ENCODE data around the gene SUPT5H.

Gene SUPT5H

GRCh38 chr19:39409208-39410016 is 36.0 kb upstream of the SUPT5H start:
- H3K4me1 Mint-ChIP-seq: peaks cover 60% of the 10 kb centered on the region
- no peak for TF ChIP-seq CTCF (IDR thresholded peaks at IDR 0.05)
- peaks cover 11% of the 10 kb centered on the region for H3K27me3 Mint-ChIP-seq (ENCODE audit: low read depth, poor library complexity)
- H3K4me3 Mint-ChIP-seq: peak overlapping the region; percentile 98
- H3K27ac Mint-ChIP-seq: no peak overlapping the region
- peaks cover 3% of the 10 kb centered on the region for H3K36me3 Mint-ChIP-seq (ENCODE audit: low read depth)
- no peaks in the 10 kb centered on the region for H3K9me3 Mint-ChIP-seq
- peak; percentile 66 for DNase-seq

GRCh38 chr19:39410017-39410830 is 35.2 kb upstream of the SUPT5H start:
- Mint-ChIP-seq H3K27ac (peak overlapping the region; percentile 37), H3K4me1 (peaks cover 63% of the 10 kb centered on the region), H3K36me3 (ENCODE audit: low read depth) (peaks cover 5% of the 10 kb centered on the region), H3K4me3 (peak overlapping the region; percentile 98), H3K9me3 (no peaks in the 10 kb centered on the region), H3K27me3 (ENCODE audit: low read depth, poor library complexity) (peaks cover 11% of the 10 kb centered on the region)
- DNase-seq: peak; percentile 59
- no peak for TF ChIP-seq CTCF (IDR thresholded peaks at IDR 0.05)

- no peak for DNase-seq
- Mint-ChIP-seq H3K9me3 (no peaks in the 10 kb centered on the region), H3K27me3 (ENCODE audit: low read depth, poor library complexity) (peaks cover 11% of the 10 kb centered on the region), H3K4me1 (peaks cover 67% of the 10 kb centered on the region), H3K4me3 (peak overlapping the region; percentile 98), H3K27ac (peak overlapping the region; percentile 37), H3K36me3 (ENCODE audit: low read depth) (peaks cover 5% of the 10 kb centered on the region)
- TF ChIP-seq CTCF (IDR thresholded peaks at IDR 0.05): no peak
Measured at GRCh38 chr19:39410831-39411080, 34.6 kb upstream of the SUPT5H start.

- H3K36me3 Mint-ChIP-seq (ENCODE audit: low read depth): peaks cover 5% of the 10 kb centered on the region
Measured at GRCh38 chr19:39411081-39411831, 34.1 kb upstream of the SUPT5H start.

GRCh38 chr19:39411832-39412099 is 33.6 kb upstream of the SUPT5H start:
- Mint-ChIP-seq H3K36me3 (ENCODE audit: low read depth) (peaks cover 5% of the 10 kb centered on the region), H3K4me1 (peaks cover 67% of the 10 kb centered on the region), H3K9me3 (no peaks in the 10 kb centered on the region), H3K4me3 (peak overlapping the region; percentile 98), H3K27me3 (ENCODE audit: low read depth, poor library complexity) (peaks cover 6% of the 10 kb centered on the region), H3K27ac (no peak overlapping the region)
- TF ChIP-seq CTCF (IDR thresholded peaks at IDR 0.05): peak; percentile 92
- DNase-seq: peak; percentile 87

More at GRCh38 chr19:39411081-39411831, 34.1 kb upstream of the SUPT5H start:
- H3K4me1 Mint-ChIP-seq: peaks cover 68% of the 10 kb centered on the region
- no peak for DNase-seq
- TF ChIP-seq CTCF (IDR thresholded peaks at IDR 0.05): no peak
- H3K4me3 Mint-ChIP-seq: peak overlapping the region; percentile 98
- peaks cover 7% of the 10 kb centered on the region for H3K27me3 Mint-ChIP-seq (ENCODE audit: low read depth, poor library complexity)
- peak overlapping the region; percentile 37 for H3K27ac Mint-ChIP-seq
- H3K9me3 Mint-ChIP-seq: no peaks in the 10 kb centered on the region

Data from nephron progenitor cell (in vitro differentiated cells).